ENCODE measurements around the gene SLC1A2.

DNA sequence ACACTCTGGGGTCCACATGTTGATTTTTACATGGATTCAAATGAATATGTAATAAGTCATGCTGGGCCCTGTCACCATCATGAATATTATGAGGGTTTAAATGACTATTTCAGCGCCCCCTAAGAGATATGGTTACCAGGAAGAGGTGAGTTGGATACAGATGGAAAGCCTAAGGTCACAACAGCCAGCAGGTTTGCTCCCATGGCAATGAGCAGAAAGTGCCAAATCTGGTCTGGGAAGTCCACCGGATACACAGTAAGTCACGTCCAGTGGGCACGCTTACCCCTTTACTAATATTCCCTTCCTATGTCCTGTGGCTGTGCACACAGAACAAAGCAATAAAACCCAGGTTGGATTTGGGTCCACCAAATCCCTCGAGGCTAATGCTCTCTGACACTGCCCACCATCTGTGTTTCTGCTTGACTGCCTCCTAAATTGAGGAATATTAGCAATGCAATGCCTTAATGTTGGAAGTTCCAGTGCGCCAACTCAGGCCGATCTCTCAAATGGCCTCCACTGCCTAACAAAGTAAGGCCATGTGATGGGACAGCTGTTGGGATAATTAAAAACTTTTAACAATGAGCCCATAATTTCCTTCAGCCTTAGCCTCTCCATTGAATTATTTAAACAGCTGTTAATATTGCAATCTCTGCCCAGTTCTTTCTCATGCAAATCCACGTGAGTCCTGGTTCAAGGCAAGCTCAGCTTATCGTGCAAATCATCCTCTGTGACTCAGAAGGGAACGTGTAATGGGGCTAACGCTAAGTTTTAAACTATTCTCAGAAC, 97.6 kb downstream of the SLC1A2 start:
- TF ChIP-seq CTCF (conservative IDR thresholded peaks at IDR 0.05 in 1 of 2, IDR thresholded peaks at IDR 0.05 in 1 of 2; ENCODE audit: low read depth in 1 of 2, low read length in 2 of 2) (no peak), EZH2 (IDR thresholded peaks at IDR 0.05; ENCODE audit: low read length, missing control alignments) (no peak)
